GM12865 (cell line): ENCODE data around the gene PLD5.

Experiments used
- DNase-seq: peaks from one replicate; pipeline ENCODE4 v3.0.0; 2010; ENCODE audit warnings: low read depth
- H3K4me3 ChIP-seq: 2 replicates; pipeline ENCODE4 v1.5.1; 2011; ENCODE audit warnings: mild to moderate bottlenecking, low read depth, low read length, control low read depth
- TF ChIP-seq, protein P1 (sequence below): IDR thresholded peaks from 2 replicates; pipeline ENCODE4 v1.5.1; 2011; ENCODE audit warnings: low read length, control low read depth, low read depth, inconsistent platforms; ENCODE audit not compliant: insufficient read depth; ENCODE audit errors: missing control alignments

PLD5 gene

GRCh38 chr1:242456726-242457269 lies 67.7 kb downstream of the PLD5 start:
- no peak for DNase-seq
- TF ChIP-seq, protein P1, sequence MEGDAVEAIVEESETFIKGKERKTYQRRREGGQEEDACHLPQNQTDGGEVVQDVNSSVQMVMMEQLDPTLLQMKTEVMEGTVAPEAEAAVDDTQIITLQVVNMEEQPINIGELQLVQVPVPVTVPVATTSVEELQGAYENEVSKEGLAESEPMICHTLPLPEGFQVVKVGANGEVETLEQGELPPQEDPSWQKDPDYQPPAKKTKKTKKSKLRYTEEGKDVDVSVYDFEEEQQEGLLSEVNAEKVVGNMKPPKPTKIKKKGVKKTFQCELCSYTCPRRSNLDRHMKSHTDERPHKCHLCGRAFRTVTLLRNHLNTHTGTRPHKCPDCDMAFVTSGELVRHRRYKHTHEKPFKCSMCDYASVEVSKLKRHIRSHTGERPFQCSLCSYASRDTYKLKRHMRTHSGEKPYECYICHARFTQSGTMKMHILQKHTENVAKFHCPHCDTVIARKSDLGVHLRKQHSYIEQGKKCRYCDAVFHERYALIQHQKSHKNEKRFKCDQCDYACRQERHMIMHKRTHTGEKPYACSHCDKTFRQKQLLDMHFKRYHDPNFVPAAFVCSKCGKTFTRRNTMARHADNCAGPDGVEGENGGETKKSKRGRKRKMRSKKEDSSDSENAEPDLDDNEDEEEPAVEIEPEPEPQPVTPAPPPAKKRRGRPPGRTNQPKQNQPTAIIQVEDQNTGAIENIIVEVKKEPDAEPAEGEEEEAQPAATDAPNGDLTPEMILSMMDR, result no peak
- no peak overlapping the region for H3K4me3 ChIP-seq

- DNase-seq, result no peak
- no peak overlapping the region for H3K4me3 ChIP-seq
- TF ChIP-seq, protein P1, result no peak
Measured at GRCh38 chr1:242455052-242455361, 69.5 kb downstream of the PLD5 start.

- TF ChIP-seq, protein P1, result peak; percentile 59
- no peak overlapping the region for H3K4me3 ChIP-seq
- peak; percentile 55 for DNase-seq
Measured at GRCh38 chr1:242454262-242455051, 70.0 kb downstream of the PLD5 start.

GRCh38 chr1:242452573-242452972 lies 71.9 kb downstream of the PLD5 start:
- TF ChIP-seq, protein P1, result no peak
- DNase-seq, result no peak
- no peak overlapping the region for H3K4me3 ChIP-seq

DNA sequence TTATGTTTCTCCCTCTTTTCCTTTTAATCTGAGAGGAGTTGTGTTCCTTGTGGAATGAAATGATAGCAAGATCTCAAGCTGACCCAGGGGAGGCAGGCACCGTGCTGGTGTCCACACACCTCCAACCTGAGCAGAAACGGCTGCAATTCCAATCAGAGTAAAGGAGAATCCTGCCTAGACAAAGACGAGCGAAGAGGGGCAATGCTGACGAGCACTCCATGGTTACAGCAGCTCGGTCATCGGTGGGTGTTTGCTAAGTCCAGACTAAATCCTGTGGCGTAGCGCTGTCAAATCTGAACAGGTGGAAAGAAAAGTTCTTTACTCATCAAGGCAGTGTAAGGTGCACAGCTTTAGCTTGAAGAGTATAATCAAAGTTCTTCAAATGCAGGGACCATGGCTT lies 74.8 kb downstream of the PLD5 start:
- no peak overlapping the region for H3K4me3 ChIP-seq
- DNase-seq, result no peak
- TF ChIP-seq, protein P1, result no peak

GRCh38 chr1:242448910-242449645 lies 75.4 kb downstream of the PLD5 start:
- TF ChIP-seq, protein P1, result no peak
- DNase-seq, result no peak
- no peak overlapping the region for H3K4me3 ChIP-seq
